Esophagus squamous epithelium (tissue), 5 donors: Measurements from ENCODE around the gene CXCR3. TPM values are rescaled to one million over a fixed set of nuclear protein-coding genes. Genes with fewer than 3 reads are reported as not detected.
"Not testable (repeated sequence)": the region's sequence is repeated elsewhere in the genome, so short reads cannot be mapped to it uniquely, and the experiment has no call there.

ENCODE experiments used
- DNase-seq: peaks from one replicate; lab custom pipeline; 2025; lab: John Stamatoyannopoulos, UW
- H3K27ac ChIP-seq, 4 donors: fragments of 200-600 bp; sonication (generic); one replicate each; pipeline ENCODE4 v1.5.1; 2016 to 2019; ENCODE audit warnings: mild to moderate bottlenecking in 1 of 4
- H3K27me3 ChIP-seq, 4 donors: fragments of 200-600 bp; sonication (generic); 1 replicate in 3 of 4; 2 replicates in 1 of 4; pipeline versions ENCODE4 v1.5.1 to v1.6.0; 2017 to 2021; ENCODE audit warnings: antibody characterized with exemption in 1 of 4
- H3K36me3 ChIP-seq, 3 donors: fragments of 200-600 bp; sonication (generic); one replicate each; pipeline ENCODE4 v1.5.1; 2016 to 2019
- H3K4me1 ChIP-seq, 3 donors: fragments of 200-600 bp; sonication (generic); one replicate each; pipeline ENCODE4 v1.5.1; 2017 to 2019
- H3K4me3 ChIP-seq, 4 donors: fragments of 200-600 bp; sonication (generic); 1 replicate in 3 of 4; 2 replicates in 1 of 4; pipeline ENCODE4 v1.5.1; 2016 to 2019; ENCODE audit warnings: mild to moderate bottlenecking in 2 of 4, moderate library complexity in 1 of 4
- H3K9me3 ChIP-seq, 3 donors: fragments of 200-600 bp; sonication (generic); one replicate each; pipeline ENCODE4 v1.5.1; 2016 to 2019
- POLR2A ChIP-seq, 4 donors: fragments of 450-650 bp; IDR thresholded peaks; one replicate each; pipeline ENCODE4 v1.6.1; 2017; ENCODE audit warnings: antibody characterized with exemption in 4 of 4, mild to moderate bottlenecking in 4 of 4, moderate library complexity in 3 of 4
- WGBS, 2 donors: methylation state at CpG; one replicate each; pipeline ENCODE4 v1.1.5; 2018; 5-methylcytosine and 5-hydroxymethylcytosine counted together
- intact Hi-C: fragments of 100-400 bp; cut with DNase I; formaldehyde crosslinking; loops from one replicate; pipeline ENCODE4 v1.15.0; 2022
- total RNA-seq, 4 donors: library from RNA; depleted of rRNA; stranded (reverse); fragments of >200 nt; gene quantifications; one replicate each; pipeline ENCODE4 v1.1.0, GENCODE V29; 2016
- TF ChIP-seq, protein P1 (sequence below), 6 experiments: fragments of 450-650 bp in 4 of 6; fragments of 200-600 bp in 2 of 6; sonication (generic) in 2 of 6; IDR thresholded peaks; one replicate each; pipeline ENCODE4 v1.5.1; 2016 to 2019; ENCODE audit warnings: antibody characterized with exemption in 6 of 6, mild to moderate bottlenecking in 4 of 6, moderate library complexity in 4 of 6
- donor health status: DM: yes; HTN: yes; CAD: no.

Gene CXCR3
- total RNA-seq, 4 donors from 2014 or later: 1.3 TPM; not detected in 3

DNA sequence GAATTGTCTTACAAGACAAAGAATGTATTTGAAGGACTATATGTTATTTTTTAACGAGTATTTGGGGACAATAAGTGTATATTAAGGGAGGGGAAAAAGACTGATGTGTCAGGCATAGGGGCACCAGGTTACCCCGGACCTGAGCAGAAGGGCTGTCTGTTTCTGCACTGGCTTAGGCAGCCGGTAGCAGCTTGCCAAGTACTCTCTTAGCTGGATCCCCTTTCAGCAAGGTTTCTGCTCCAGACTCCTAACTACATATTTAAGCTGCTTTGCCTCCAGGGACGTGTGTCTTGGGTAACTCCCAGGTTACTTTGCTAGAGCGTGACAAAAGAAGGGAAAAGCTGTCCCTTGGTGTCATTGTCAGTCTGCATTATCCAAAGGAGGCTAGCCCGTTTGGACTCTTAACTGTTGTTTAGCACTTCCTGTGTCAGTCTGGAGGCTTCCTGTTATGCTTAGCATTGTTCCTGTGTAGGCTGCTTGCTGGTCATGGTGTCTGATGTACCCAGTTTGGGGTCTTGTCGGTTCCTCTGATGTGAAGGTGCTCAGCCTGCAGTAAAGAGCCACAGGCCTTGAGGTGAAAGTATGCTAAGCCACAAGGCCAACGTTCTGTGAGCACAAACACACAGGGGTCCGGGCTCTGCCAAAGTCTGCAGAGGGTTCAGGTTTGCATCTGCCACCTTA, 11.6 kb downstream of the CXCR3 start:
- H3K4me1 ChIP-seq: no peaks in the 10 kb centered on the region
- TF ChIP-seq, protein P1, sequence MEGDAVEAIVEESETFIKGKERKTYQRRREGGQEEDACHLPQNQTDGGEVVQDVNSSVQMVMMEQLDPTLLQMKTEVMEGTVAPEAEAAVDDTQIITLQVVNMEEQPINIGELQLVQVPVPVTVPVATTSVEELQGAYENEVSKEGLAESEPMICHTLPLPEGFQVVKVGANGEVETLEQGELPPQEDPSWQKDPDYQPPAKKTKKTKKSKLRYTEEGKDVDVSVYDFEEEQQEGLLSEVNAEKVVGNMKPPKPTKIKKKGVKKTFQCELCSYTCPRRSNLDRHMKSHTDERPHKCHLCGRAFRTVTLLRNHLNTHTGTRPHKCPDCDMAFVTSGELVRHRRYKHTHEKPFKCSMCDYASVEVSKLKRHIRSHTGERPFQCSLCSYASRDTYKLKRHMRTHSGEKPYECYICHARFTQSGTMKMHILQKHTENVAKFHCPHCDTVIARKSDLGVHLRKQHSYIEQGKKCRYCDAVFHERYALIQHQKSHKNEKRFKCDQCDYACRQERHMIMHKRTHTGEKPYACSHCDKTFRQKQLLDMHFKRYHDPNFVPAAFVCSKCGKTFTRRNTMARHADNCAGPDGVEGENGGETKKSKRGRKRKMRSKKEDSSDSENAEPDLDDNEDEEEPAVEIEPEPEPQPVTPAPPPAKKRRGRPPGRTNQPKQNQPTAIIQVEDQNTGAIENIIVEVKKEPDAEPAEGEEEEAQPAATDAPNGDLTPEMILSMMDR (IDR thresholded peaks at IDR 0.05): no peak
- no peak for TF ChIP-seq POLR2A (IDR thresholded peaks at IDR 0.05)
- no peaks in the 10 kb centered on the region for H3K27me3 ChIP-seq
- no peak overlapping the region for H3K4me3 ChIP-seq
- H3K27ac ChIP-seq: no peak overlapping the region
- WGBS, 2 donors: 44 to 55% methylated on average over 3 to 8 of the region's 9 CpGs
- peaks cover 0 to 9% (median 0%) of the 10 kb centered on the region in 3 donors for H3K9me3 ChIP-seq
- no peak for DNase-seq
- peaks cover 7 to 84% (median 8%) of the 10 kb centered on the region in 3 donors for H3K36me3 ChIP-seq
- intact Hi-C loops: no loop called here

DNA sequence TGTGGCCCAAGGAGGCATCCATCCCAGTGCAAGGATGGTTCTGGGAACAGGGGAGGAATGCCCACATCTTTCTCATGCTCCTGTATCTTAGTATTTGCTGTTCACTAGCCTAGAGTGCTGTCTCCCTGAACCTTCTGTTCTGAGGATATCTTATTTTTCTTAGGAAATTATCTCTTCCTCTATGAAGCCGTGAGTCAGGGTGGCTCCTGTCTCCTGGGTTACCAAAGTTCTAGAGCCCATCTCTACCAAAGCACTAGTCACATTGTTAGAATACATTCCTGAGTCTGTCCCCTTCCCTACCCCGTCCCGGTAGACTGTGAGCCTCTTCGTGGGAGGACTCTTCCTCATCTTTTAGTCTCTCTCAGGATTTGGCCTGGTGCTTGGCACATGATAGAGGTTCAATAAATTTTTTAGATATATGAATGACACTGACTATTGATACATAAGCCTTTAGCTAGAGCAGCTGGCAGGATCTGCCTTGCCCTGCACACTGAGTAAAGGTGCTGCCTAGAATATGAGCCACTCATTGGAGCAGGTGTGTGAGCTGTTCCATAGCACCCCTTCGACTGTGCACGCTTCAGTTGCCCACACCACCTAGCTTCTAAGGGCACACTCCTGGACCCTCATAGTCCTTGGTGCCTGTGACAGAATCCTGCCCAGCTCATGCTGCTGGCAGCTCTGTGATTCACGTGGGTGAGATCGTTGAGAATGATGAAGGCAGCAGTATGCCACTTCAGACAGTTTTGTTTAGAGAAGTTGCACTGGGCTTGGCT, 13.3 kb downstream of the CXCR3 start:
- Histone ChIP-seq H3K9me3 (peaks cover 0 to 9% (median 0%) of the 10 kb centered on the region in 3 donors), H3K36me3 (peaks cover 0 to 84% (median 0%) of the 10 kb centered on the region in 3 donors), H3K27me3 (no peaks in the 10 kb centered on the region), H3K4me1 (no peaks in the 10 kb centered on the region), H3K4me3 (no peak overlapping the region), H3K27ac (no peak overlapping the region)
- intact Hi-C loops: no loop called here
- TF ChIP-seq POLR2A (IDR thresholded peaks at IDR 0.05): no peak
- TF ChIP-seq, protein P1 (IDR thresholded peaks at IDR 0.05): no peak
- WGBS, 2 donors: 59 to 92% methylated on average over 4 to 6 of the region's 8 CpGs
- DNase-seq: no peak

DNA sequence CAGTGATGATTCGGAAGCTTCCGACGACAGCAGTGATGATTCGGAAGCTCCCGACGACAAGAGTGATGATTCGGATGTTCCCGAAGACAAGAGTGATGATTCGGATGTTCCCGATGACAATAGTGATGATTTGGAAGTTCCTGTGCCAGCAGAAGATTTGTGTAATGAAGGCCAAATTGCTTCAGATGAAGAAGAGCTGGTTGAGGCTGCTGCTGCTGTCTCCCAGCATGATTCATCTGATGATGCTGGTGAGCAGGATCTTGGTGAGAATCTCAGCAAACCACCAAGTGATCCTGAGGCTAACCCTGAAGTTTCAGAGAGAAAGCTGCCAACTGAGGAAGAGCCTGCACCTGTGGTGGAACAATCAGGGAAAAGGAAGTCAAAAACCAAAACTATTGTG, 14.2 kb downstream of the CXCR3 start:
- no peak for TF ChIP-seq POLR2A (IDR thresholded peaks at IDR 0.05)
- TF ChIP-seq, protein P1 (IDR thresholded peaks at IDR 0.05): no peak
- WGBS, 2 donors: 72 to 90% methylated on average over 8 to 10 of the region's 10 CpGs
- intact Hi-C loops: no loop called here

DNA sequence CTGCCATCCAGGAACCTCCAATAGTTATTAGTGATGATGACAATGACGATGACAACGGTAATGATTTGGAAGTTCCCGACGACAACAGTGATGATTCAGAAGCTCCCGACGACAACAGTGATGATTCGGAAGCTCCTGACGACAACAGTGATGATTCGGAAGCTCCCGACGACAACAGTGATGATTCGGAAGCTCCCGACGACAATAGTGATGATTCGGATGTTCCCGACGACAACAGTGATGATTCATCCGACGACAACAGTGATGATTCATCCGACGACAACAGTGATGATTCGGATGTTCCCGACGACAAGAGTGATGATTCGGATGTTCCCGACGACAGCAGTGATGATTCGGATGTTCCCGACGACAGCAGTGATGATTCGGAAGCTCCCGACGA, 14.7 kb downstream of the CXCR3 start:
- Histone ChIP-seq H3K27me3 (no peaks in the 10 kb centered on the region), H3K9me3 (peaks cover 0 to 9% (median 0%) of the 10 kb centered on the region in 3 donors), H3K36me3 (peaks cover 0 to 84% (median 0%) of the 10 kb centered on the region in 3 donors), H3K4me1 (no peaks in the 10 kb centered on the region), H3K27ac (no peak overlapping the region), H3K4me3 (no peak overlapping the region)
- WGBS, 2 donors: 78 to 87% methylated on average over 26 to 33 of the region's 33 CpGs
- intact Hi-C loops: no loop called here
- no peak for DNase-seq
- TF ChIP-seq POLR2A (IDR thresholded peaks at IDR 0.05): no peak
- TF ChIP-seq, protein P1 (IDR thresholded peaks at IDR 0.05): no peak

More for the DNA sequence above, 14.2 kb downstream of the CXCR3 start:
- H3K4me3 ChIP-seq: no peak overlapping the region
- H3K9me3 ChIP-seq: peaks cover 0 to 9% (median 0%) of the 10 kb centered on the region in 3 donors
- no peaks in the 10 kb centered on the region for H3K4me1 ChIP-seq
- peaks cover 0 to 84% (median 0%) of the 10 kb centered on the region in 3 donors for H3K36me3 ChIP-seq
- no peak for DNase-seq
- no peaks in the 10 kb centered on the region for H3K27me3 ChIP-seq
- H3K27ac ChIP-seq: no peak overlapping the region

DNA sequence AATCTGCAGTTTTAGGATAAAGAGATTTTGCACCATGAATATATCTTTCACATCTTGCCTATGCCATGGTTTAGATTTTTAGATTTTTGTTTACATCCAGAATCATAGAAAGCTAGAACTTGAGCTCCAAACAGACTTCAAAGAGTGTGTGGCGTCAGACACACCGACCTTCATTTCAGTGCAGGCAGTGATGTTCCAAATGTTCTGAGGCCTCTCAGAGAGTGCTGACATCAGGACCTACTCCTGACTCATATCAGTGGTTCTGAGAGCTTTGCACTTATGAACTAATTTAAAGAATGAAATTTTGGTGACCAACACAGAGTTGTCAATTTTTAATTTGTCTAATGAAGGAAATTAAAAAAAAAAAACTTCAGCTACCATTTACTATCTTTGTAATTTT, 18.3 kb downstream of the CXCR3 start:
- Histone ChIP-seq H3K36me3 (peaks cover 0 to 77% (median 0%) of the 10 kb centered on the region in 3 donors), H3K27me3 (no peaks in the 10 kb centered on the region), H3K4me3 (no peak overlapping the region), H3K27ac (no peak overlapping the region), H3K9me3 (peaks cover 0 to 9% (median 0%) of the 10 kb centered on the region in 3 donors), H3K4me1 (no peaks in the 10 kb centered on the region)
- intact Hi-C loops: no loop called here
- no peak for TF ChIP-seq POLR2A (IDR thresholded peaks at IDR 0.05)
- TF ChIP-seq, protein P1 (IDR thresholded peaks at IDR 0.05): no peak
- no peak for DNase-seq
- whole genome bisulfite sequencing, 2 donors: 79 to 82% methylated on average over 2 of the region's 2 CpGs

DNA sequence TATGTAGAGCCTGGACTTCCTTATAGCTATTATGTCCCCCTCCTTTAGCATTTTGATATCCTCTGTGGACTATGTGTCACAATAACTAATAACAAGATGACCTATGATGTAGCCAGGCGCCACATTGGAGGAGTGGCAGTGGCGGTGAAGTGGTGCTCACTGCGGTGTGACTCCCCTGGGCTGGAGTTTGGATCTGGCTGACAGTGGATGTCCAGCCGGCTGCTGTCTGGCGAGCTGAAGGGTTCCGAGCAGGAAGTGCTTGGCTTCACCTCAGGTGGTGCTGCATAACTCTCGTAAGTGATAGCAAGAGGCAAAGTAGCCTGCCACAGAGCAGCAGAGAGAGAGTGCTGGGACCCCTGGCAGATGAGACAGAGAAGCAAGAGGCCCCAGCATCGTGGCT, 25.1 kb downstream of the CXCR3 start:
- H3K4me1 ChIP-seq, DNase-seq, H3K27ac ChIP-seq, H3K9me3 ChIP-seq, intact Hi-C loops, H3K4me3 ChIP-seq, H3K27me3 ChIP-seq: not testable (repeated sequence)
- H3K36me3 ChIP-seq: peaks cover 0 to 11% (median 0%) of the 10 kb centered on the region in 3 donors
- 84% methylated on average over 3 of the region's 8 CpGs; no CpG with 5 or more reads in 1 of the 2 donors for WGBS, 2 donors
